Neural cell (in vitro differentiated cells): ENCODE results near the gene ADCY6. TPM values are rescaled to one million over a fixed set of nuclear protein-coding genes. Genes with fewer than 3 reads are reported as not detected.

Source experiments
- H2AFZ ChIP-seq: fragments of 200-600, 300-800 bp; sonication (generic), shearing (Covaris generic); 2 replicates; pipeline ENCODE4 v1.6.0; 2014; ENCODE audit warnings: low read depth, mild to moderate bottlenecking, antibody characterized with exemption, low read length, moderate library complexity
- H3F3A ChIP-seq: fragments of 200-600 bp; shearing (Covaris generic); 2 replicates; pipeline ENCODE4 v1.6.1; 2016; ENCODE audit warnings: mild to moderate bottlenecking, moderate library complexity, mixed read lengths, antibody characterized with exemption, low read length; ENCODE audit not compliant: insufficient read depth, poor library complexity, severe bottlenecking
- H3K27ac ChIP-seq: fragments of 200-600, 300-800 bp; sonication (generic), shearing (Covaris generic); 2 replicates; pipeline ENCODE4 v1.5.1; 2014; ENCODE audit warnings: mild to moderate bottlenecking, low read length, moderate library complexity
- H3K27me3 ChIP-seq: fragments of 300-800, 200-600 bp; sonication (generic), shearing (Covaris generic); 2 replicates; pipeline ENCODE4 v1.6.0; 2014; ENCODE audit warnings: mild to moderate bottlenecking, low read depth, low read length, moderate library complexity; ENCODE audit not compliant: insufficient read depth
- H3K36me3 ChIP-seq: fragments of 300-800, 200-600 bp; sonication (generic), shearing (Covaris generic); 2 replicates; pipeline ENCODE4 v1.5.1; 2014; ENCODE audit warnings: mild to moderate bottlenecking, antibody characterized with exemption, low read length, moderate library complexity; ENCODE audit not compliant: insufficient read depth
- H3K4me2 ChIP-seq: fragments of 300-800, 200-600 bp; sonication (generic), shearing (Covaris generic); 2 replicates; pipeline ENCODE4 v1.6.0; 2014; ENCODE audit warnings: mild to moderate bottlenecking, low read length
- H3K4me3 ChIP-seq: fragments of 300-800, 200-600 bp; sonication (generic), shearing (Covaris generic); 2 replicates; pipeline ENCODE4 v1.5.1; 2014; ENCODE audit warnings: mild to moderate bottlenecking, low read length, moderate library complexity
- H3K79me2 ChIP-seq: fragments of 200-600 bp; shearing (Covaris generic); replicated peaks from 2 replicates; pipeline ENCODE4 v1.6.0; 2014; ENCODE audit warnings: mild to moderate bottlenecking, low read length, moderate library complexity; ENCODE audit not compliant: insufficient read depth
- H3K9ac ChIP-seq: fragments of 300-800, 200-600 bp; sonication (generic), shearing (Covaris generic); 2 replicates; pipeline ENCODE4 v1.6.1; 2016; ENCODE audit warnings: mild to moderate bottlenecking, low read length, mixed read lengths
- H3K9me2 ChIP-seq: fragments of 200-600 bp; shearing (Covaris generic); 2 replicates; pipeline ENCODE4 v1.6.1; 2016; ENCODE audit warnings: mild to moderate bottlenecking, low read length, mixed read lengths; ENCODE audit not compliant: insufficient read depth
- H3K9me3 ChIP-seq: fragments of 200-600, 300-800 bp; sonication (generic), shearing (Covaris generic); 2 replicates; pipeline ENCODE4 v1.6.1; 2016; ENCODE audit warnings: mild to moderate bottlenecking, mixed run types, low read length, moderate library complexity, mixed read lengths
- H4K20me1 ChIP-seq: fragments of 200-600 bp; shearing (Covaris generic); 2 replicates; pipeline ENCODE4 v1.6.1; 2016; ENCODE audit warnings: mild to moderate bottlenecking, mixed run types; ENCODE audit not compliant: insufficient read depth
- CTCF ChIP-seq: fragments of 450-650 bp; IDR thresholded peaks from 2 replicates; pipeline ENCODE4 v1.5.1; 2014; ENCODE audit warnings: antibody characterized with exemption, mild to moderate bottlenecking, moderate library complexity; ENCODE audit not compliant: poor library complexity, severe bottlenecking
- EP300 ChIP-seq: fragments of 450-650 bp; conservative IDR thresholded peaks from 2 replicates; pipeline ENCODE4 v1.6.1; 2014; ENCODE audit warnings: antibody characterized with exemption, mild to moderate bottlenecking, moderate library complexity; ENCODE audit not compliant: poor library complexity, severe bottlenecking
- EZH2 ChIP-seq: fragments of 200-600, 300-800 bp; shearing (Covaris generic), sonication (generic); IDR thresholded peaks from 2 replicates; pipeline ENCODE4 v1.6.1; 2014; ENCODE audit warnings: antibody characterized with exemption, low read length, borderline replicate concordance, mild to moderate bottlenecking; ENCODE audit not compliant: insufficient read depth, poor library complexity, severe bottlenecking
- MXI1 ChIP-seq: fragments of 450-650 bp; conservative IDR thresholded peaks from 2 replicates; pipeline ENCODE4 v1.6.1; 2014; ENCODE audit warnings: antibody characterized with exemption, mild to moderate bottlenecking; ENCODE audit not compliant: poor library complexity, severe bottlenecking
- POLR2AphosphoS5 ChIP-seq: IDR thresholded peaks from 2 replicates; pipeline ENCODE4 v1.6.1; 2012
- RAD21 ChIP-seq: fragments of 450-650 bp; conservative IDR thresholded peaks from 2 replicates; pipeline ENCODE4 v1.6.1; 2014; ENCODE audit warnings: antibody characterized with exemption, mild to moderate bottlenecking, moderate library complexity
- REST ChIP-seq: IDR thresholded peaks from 2 replicates; pipeline ENCODE4 v1.6.1; 2012; ENCODE audit warnings: borderline replicate concordance
- SMC3 ChIP-seq: fragments of 450-650 bp; conservative IDR thresholded peaks from 2 replicates; pipeline ENCODE4 v1.6.1; 2014; ENCODE audit warnings: antibody characterized with exemption, mild to moderate bottlenecking, moderate library complexity; ENCODE audit not compliant: poor library complexity
- TAF1 ChIP-seq: IDR thresholded peaks from 2 replicates; pipeline ENCODE4 v1.6.1; 2012; ENCODE audit warnings: low read depth
- polyA plus RNA-seq: library from polyadenylated mRNA; depleted of rRNA; stranded (reverse); fragments of >200 nt; gene quantifications from 2 replicates; pipeline ENCODE4 v1.2.3, GENCODE V29; 2014

Gene ADCY6
- polyA plus RNA-seq, 1 donor from 2014 or later = 43.1 TPM

DNA sequence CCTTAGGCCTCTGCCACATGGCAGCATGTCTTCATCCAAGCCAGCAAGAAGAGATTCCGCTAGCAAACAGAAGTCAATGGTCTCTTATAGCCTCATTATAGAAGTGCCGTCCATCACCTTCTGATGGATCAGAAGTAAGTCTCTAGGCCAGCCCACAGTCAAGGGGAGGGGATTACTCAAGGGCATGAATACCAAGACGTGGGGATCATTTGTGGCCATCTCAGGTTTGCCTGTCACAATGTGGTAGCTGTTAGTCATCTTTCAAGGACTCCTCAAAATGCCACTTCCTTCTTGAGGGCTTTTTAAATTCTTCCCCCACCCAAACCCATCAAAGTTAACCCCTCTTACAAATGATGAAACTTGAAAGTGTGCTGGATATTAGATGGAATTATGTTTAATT is 8.1 kb upstream of the ADCY6 start:
- no peak overlapping the region for H3K4me2 ChIP-seq
- no peak overlapping the region for H2AFZ ChIP-seq

More for the DNA sequence above, 8.1 kb upstream of the ADCY6 start:
- no peaks in the 10 kb centered on the region for H3F3A ChIP-seq
- H3K36me3 ChIP-seq = no peaks in the 10 kb centered on the region
- no peak for TF ChIP-seq EZH2
- no peak for TF ChIP-seq POLR2AphosphoS5
- no peak for TF ChIP-seq SMC3
- TF ChIP-seq CTCF = no peak
- no peak for TF ChIP-seq EP300
- TF ChIP-seq RAD21 = no peak
- TF ChIP-seq TAF1 = no peak
- TF ChIP-seq MXI1 = no peak
- no peak for TF ChIP-seq REST
- H3K27me3 ChIP-seq = no peaks in the 10 kb centered on the region
- no peak overlapping the region for H3K4me3 ChIP-seq
- H4K20me1 ChIP-seq = no peaks in the 10 kb centered on the region
- no peak overlapping the region for H3K27ac ChIP-seq
- no peaks in the 10 kb centered on the region for H3K9me2 ChIP-seq
- H3K79me2 ChIP-seq = no peaks in the 10 kb centered on the region
- H3K9ac ChIP-seq = no peak overlapping the region
- no peaks in the 10 kb centered on the region for H3K9me3 ChIP-seq
